H1 (cell line): ENCODE measurements around the gene LDLRAD4.

Source experiments
- CBX5 ChIP-seq: fragments of 300-800, 300-1000 bp; sonication (generic); IDR thresholded peaks from 2 replicates; pipeline ENCODE4 v1.7.1; 2016; ENCODE audit warnings: antibody characterized with exemption, low read length, low read depth
- CREB1 ChIP-seq: IDR thresholded peaks from 2 replicates; pipeline ENCODE4 v1.6.1; 2012; ENCODE audit warnings: inconsistent platforms
- CTCF ChIP-seq, 3 experiments: IDR thresholded peaks; 1 replicate in 2 of 3; 2 replicates in 1 of 3; pipeline versions ENCODE4 v1.5.1 to v1.6.1; 2011; ENCODE audit warnings: low read length in 3 of 3, mild to moderate bottlenecking in 3 of 3, inconsistent platforms in 2 of 3, low read depth in 1 of 3, moderate library complexity in 1 of 3; ENCODE audit not compliant: insufficient read depth in 1 of 3; ENCODE audit errors: control extremely low read depth in 1 of 3
- NANOG ChIP-seq: IDR thresholded peaks from 2 replicates; pipeline ENCODE4 v1.6.1; 2011; ENCODE audit warnings: low read length, low read depth, mild to moderate bottlenecking, inconsistent platforms; ENCODE audit not compliant: insufficient read depth, poor library complexity, severe bottlenecking
- POLR2A ChIP-seq, 2 experiments: IDR thresholded peaks; 1 replicate in 1 of 2; 2 replicates in 1 of 2; pipeline ENCODE4 v1.6.1; 2011; ENCODE audit warnings: low read depth in 2 of 2, low read length in 2 of 2, mild to moderate bottlenecking in 2 of 2; ENCODE audit errors: control extremely low read depth in 1 of 2
- SIRT6 ChIP-seq: IDR thresholded peaks from one replicate; pipeline ENCODE4 v1.7.1; 2012; ENCODE audit warnings: low read length, inconsistent platforms
- SP1 ChIP-seq: IDR thresholded peaks from 2 replicates; pipeline ENCODE4 v1.6.1; 2011; ENCODE audit warnings: low read depth, low read length

- TF ChIP-seq SIRT6 (no peak), NANOG (no peak), POLR2A (IDR thresholded peaks at IDR 0.05; ENCODE audit: control extremely low read depth in 1 of 2, low read depth in 2 of 2, low read length in 2 of 2) (no peak), SP1 (no peak), CTCF (IDR thresholded peaks at IDR 0.05; ENCODE audit: control extremely low read depth in 1 of 3, insufficient read depth in 1 of 3, low read depth in 1 of 3, low read length in 3 of 3) (no peak), CREB1 (no peak), CBX5 (no peak)
Measured at GRCh38 chr18:13517369-13517768, 298.8 kb downstream of the LDLRAD4 start.
